HepG2 (cell line): ENCODE data around the gene C1QL4. TPM values are rescaled to one million over a fixed set of nuclear protein-coding genes. Genes with fewer than 3 reads are reported as not detected.

ENCODE experiments used
- ARID5B ChIP-seq: IDR thresholded peaks from 2 replicates; pipeline ENCODE4 v1.4.0; 2020; ENCODE audit warnings: mild to moderate bottlenecking, missing genetic modification reagents
- ELF4 ChIP-seq: sonication (generic); formaldehyde crosslinking; IDR thresholded peaks from 2 replicates; pipeline ENCODE4 v1.5.0; 2020; ENCODE audit warnings: missing genetic modification reagents, mild to moderate bottlenecking, moderate library complexity, borderline replicate concordance
- EZH2 ChIP-seq: conservative IDR thresholded peaks from 2 replicates; pipeline ENCODE4 v1.6.1; 2012; ENCODE audit warnings: mild to moderate bottlenecking, low read depth, low read length, moderate library complexity
- HMG20A ChIP-seq: IDR thresholded peaks from 2 replicates; pipeline ENCODE4 v1.6.1; 2016; ENCODE audit warnings: borderline replicate concordance
- MAF1 ChIP-seq: sonication (generic); formaldehyde crosslinking; IDR thresholded peaks from 2 replicates; pipeline ENCODE4 v1.5.0; 2020; ENCODE audit warnings: missing genetic modification reagents, borderline replicate concordance
- PAWR ChIP-seq: sonication (generic); formaldehyde crosslinking; IDR thresholded peaks from 2 replicates; pipeline ENCODE4 v1.4.0; 2020; ENCODE audit warnings: missing genetic modification reagents, mild to moderate bottlenecking, borderline replicate concordance
- PAX8 ChIP-seq: sonication (generic); formaldehyde crosslinking; IDR thresholded peaks from 2 replicates; pipeline ENCODE4 v1.8.0; 2022; ENCODE audit warnings: mild to moderate bottlenecking, missing genetic modification reagents, borderline replicate concordance
- REST ChIP-seq, 2 experiments: IDR thresholded peaks; 2 replicates each; pipeline ENCODE4 v1.6.1; 2011 to 2012; ENCODE audit warnings: low read length in 2 of 2, borderline replicate concordance in 1 of 2, low read depth in 1 of 2, mild to moderate bottlenecking in 1 of 2, moderate library complexity in 1 of 2
- SRSF9 ChIP-seq: fragments of 200-400 bp; formaldehyde crosslinking; IDR thresholded peaks from 2 replicates; pipeline ENCODE4 v1.6.1; 2018; ENCODE audit warnings: borderline replicate concordance, mild to moderate bottlenecking, low read depth, low read length; ENCODE audit not compliant: insufficient read depth, poor library complexity, severe bottlenecking
- TCF7L2 ChIP-seq: IDR thresholded peaks from 2 replicates; pipeline ENCODE4 v1.6.1; 2011; ENCODE audit warnings: mild to moderate bottlenecking, low read depth, low read length, moderate library complexity
- ZBTB7B ChIP-seq: sonication (generic); formaldehyde crosslinking; IDR thresholded peaks from 2 replicates; pipeline ENCODE4 v1.4.0; 2020; ENCODE audit warnings: missing genetic modification reagents
- ZNF574 ChIP-seq: sonication (generic); formaldehyde crosslinking; IDR thresholded peaks from 2 replicates; pipeline ENCODE4 v1.4.0; 2020; ENCODE audit warnings: missing genetic modification reagents
- ZNF597 ChIP-seq: sonication (generic); formaldehyde crosslinking; IDR thresholded peaks from 2 replicates; pipeline ENCODE4 v1.5.0; 2020; ENCODE audit warnings: missing genetic modification reagents
- ZSCAN22 ChIP-seq: sonication (generic); formaldehyde crosslinking; IDR thresholded peaks from 2 replicates; pipeline ENCODE4 v1.4.0; 2020; ENCODE audit warnings: mild to moderate bottlenecking, missing genetic modification reagents
- polyA plus RNA-seq, 8 experiments: library from polyadenylated mRNA; depleted of rRNA in 3 of 8; stranded (reverse) in 7 of 8; unstranded in 1 of 8; fragments of >200 nt; fragmentation: Illumina TruSeq in 4 of 8; extraction: Trizol in 4 of 8; gene quantifications; 2 replicates each; pipeline versions ENCODE4 v1.2.1 to v1.2.3, GENCODE V29; 2011 to 2016; ENCODE audit warnings: low read depth in 4 of 8, missing spikeins in 1 of 8, mixed read lengths in 1 of 8; ENCODE audit not compliant: insufficient read depth in 1 of 8
- total RNA-seq, 5 experiments: library from RNA; depleted of rRNA; stranded (reverse); fragments of >200 nt; fragmentation: Illumina TruSeq; extraction: Trizol; gene quantifications; 2 replicates each; pipeline ENCODE4 v1.2.3, GENCODE V29; 2016; ENCODE audit warnings: low read depth in 1 of 5

Gene C1QL4
- total and polyA plus RNA-seq, 2 of the 13 experiments (the other 11 are each of a cell fraction or from before 2014, with no cell fraction given): 0.03 TPM; not detected in 1

GRCh38 chr12:49347311-49348193 is 10.6 kb upstream of the C1QL4 start (continued):
- TF ChIP-seq ARID5B (CRISPR knock-in tag) (peak; percentile 86), ZNF597 (CRISPR knock-in tag) (no peak), REST (IDR thresholded peaks at IDR 0.05; ENCODE audit: borderline replicate concordance in 1 of 2, low read depth in 1 of 2, low read length in 2 of 2) (peak in 1 of 2 experiments; percentile 77; a peak in 2 of 4 replicates), ELF4 (CRISPR knock-in tag) (peak; percentile 93), HMG20A (CRISPR knock-in tag) (peak; percentile 42; the same call in 1 of the 2 replicates), ZNF574 (CRISPR knock-in tag) (peak; percentile 88), ZBTB7B (CRISPR knock-in tag) (peak; percentile 98), PAX8 (CRISPR knock-in tag) (no peak), ZSCAN22 (CRISPR knock-in tag) (no peak), MAF1 (peak; percentile 65; the same call in 1 of the 2 replicates), PAWR (CRISPR knock-in tag) (no peak), EZH2 (peak; percentile 95), SRSF9 (no peak), TCF7L2 (no peak)
